Activated CD8-positive, alpha-beta T cell treated with anti-CD3 and anti-CD28 coated beads for 36 hours (primary cell): ENCODE data around the gene PNPLA7. TPM values are rescaled to one million over a fixed set of nuclear protein-coding genes. Genes with fewer than 3 reads are reported as not detected.
A peak's percentile ranks its signal among the peaks of the same experiment; 100 is the strongest.
"Not testable (repeated sequence)": the region's sequence is repeated elsewhere in the genome, so short reads cannot be mapped to it uniquely, and the experiment has no call there.

ENCODE experiments used
- ATAC-seq: fragments of 200-7000 bp; cut with Tn5 transposase; one replicate; pipeline ENCODE4 v1.10.0; 2021; ENCODE audit warnings: mild to moderate bottlenecking, moderate library complexity
- CTCF ChIA-PET: fragments of 350-600 bp; sonication (Branson Sonifier 250); formaldehyde crosslinking; loops from one replicate; lab custom pipeline; 2021; ENCODE audit warnings: antibody characterized with exemption; lab: Charles Lee
- POLR2A ChIA-PET: fragments of 350-600 bp; sonication (Branson Sonifier 250); formaldehyde crosslinking; loops from one replicate; lab custom pipeline; 2021; ENCODE audit warnings: antibody characterized with exemption; lab: Charles Lee
- DNase-seq: peaks from one replicate; pipeline ENCODE4 v3.0.0-alpha.2; 2020
- H3K27ac Mint-ChIP-seq: one replicate; pipeline ENCODE4 v1.8.0; 2021; ENCODE audit warnings: mild to moderate bottlenecking, mixed read lengths
- H3K27me3 Mint-ChIP-seq: one replicate; pipeline ENCODE4 v1.8.0; 2021; ENCODE audit warnings: mixed read lengths
- H3K36me3 Mint-ChIP-seq: one replicate; pipeline ENCODE4 v1.8.0; 2021; ENCODE audit warnings: low read depth, mixed read lengths
- H3K4me1 Mint-ChIP-seq: one replicate; pipeline ENCODE4 v1.8.0; 2021; ENCODE audit warnings: low read depth, mixed read lengths
- H3K4me3 Mint-ChIP-seq: one replicate; pipeline ENCODE4 v1.8.0; 2021; ENCODE audit warnings: mild to moderate bottlenecking, moderate library complexity, mixed read lengths
- H3K9me3 Mint-ChIP-seq: one replicate; pipeline ENCODE4 v1.8.0; 2021; ENCODE audit warnings: mixed read lengths
- CTCF ChIP-seq: fragments of 200-600 bp; IDR thresholded peaks from one replicate; pipeline ENCODE4 v1.8.0; 2022; ENCODE audit warnings: antibody characterized with exemption, mild to moderate bottlenecking
- intact Hi-C: fragments of 100-400 bp; cut with micrococcal nuclease; formaldehyde crosslinking; loops from one replicate; pipeline ENCODE4 v1.10.0; 2022
- total RNA-seq, 2 experiments: library from RNA; stranded (reverse); gene quantifications; one replicate each; pipeline ENCODE4 v1.2.3, GENCODE V29; 2021

The PNPLA7 gene
- total RNA-seq: 1 to 10 TPM; 4.8 to 5.0 TPM

DNA sequence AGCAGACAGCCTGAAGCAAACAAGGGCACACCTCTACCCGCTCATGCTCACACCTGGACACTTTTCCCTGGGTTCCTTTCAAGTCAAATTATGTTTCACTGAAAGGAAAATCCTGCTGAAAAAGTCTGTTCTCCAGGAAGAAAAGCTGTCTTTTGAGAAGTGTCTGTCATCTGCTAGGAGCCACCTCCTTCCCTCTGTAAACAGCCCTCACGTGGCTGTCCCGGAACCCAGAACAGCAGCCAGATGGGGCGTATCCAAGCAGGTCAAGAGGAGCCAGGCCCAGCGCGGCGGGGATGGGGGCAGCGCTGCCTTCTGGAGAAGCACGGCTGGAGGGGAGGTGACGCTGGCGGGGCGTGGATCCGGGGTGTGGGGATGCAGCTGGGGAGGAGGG, at the start of gene PNPLA7:
PNPLA7 (minus strand) TSS at position 172 of the 391 bp plus-strand sequence. CDS start 205 bp downstream, outside the sequence.
- intact Hi-C loops: no loop called here
- H3K27ac Mint-ChIP-seq: peak within 1 kb of the TSS; percentile 71
- no peaks in the 10 kb centered on the region for H3K27me3 Mint-ChIP-seq
- peak; percentile 65 for DNase-seq
- ATAC-seq: peak; percentile 22
- peak within 1 kb of the TSS; percentile 77 for H3K4me3 Mint-ChIP-seq
- CTCF ChIA-PET: no interaction called here
- peaks cover 12% of the 10 kb centered on the region for H3K36me3 Mint-ChIP-seq
- no peaks in the 10 kb centered on the region for H3K9me3 Mint-ChIP-seq
- TF ChIP-seq CTCF: no peak
- H3K4me1 Mint-ChIP-seq: peaks cover 14% of the 10 kb centered on the region
- POLR2A ChIA-PET: no interaction called here

GRCh38 chr9:137598943-137599342, 48.7 kb upstream of the PNPLA7 start:
- ATAC-seq (no peak), DNase-seq (no peak)
- TF ChIP-seq CTCF: no peak
- Mint-ChIP-seq H3K27ac (no peak overlapping the region), H3K36me3 (no peaks in the 10 kb centered on the region), H3K4me1 (peaks cover 8% of the 10 kb centered on the region), H3K4me3 (no peak overlapping the region), H3K9me3 (no peaks in the 10 kb centered on the region), H3K27me3 (no peaks in the 10 kb centered on the region)
- POLR2A ChIA-PET: no interaction called here
- intact Hi-C loops: no loop called here
- CTCF ChIA-PET: no interaction called here

DNA sequence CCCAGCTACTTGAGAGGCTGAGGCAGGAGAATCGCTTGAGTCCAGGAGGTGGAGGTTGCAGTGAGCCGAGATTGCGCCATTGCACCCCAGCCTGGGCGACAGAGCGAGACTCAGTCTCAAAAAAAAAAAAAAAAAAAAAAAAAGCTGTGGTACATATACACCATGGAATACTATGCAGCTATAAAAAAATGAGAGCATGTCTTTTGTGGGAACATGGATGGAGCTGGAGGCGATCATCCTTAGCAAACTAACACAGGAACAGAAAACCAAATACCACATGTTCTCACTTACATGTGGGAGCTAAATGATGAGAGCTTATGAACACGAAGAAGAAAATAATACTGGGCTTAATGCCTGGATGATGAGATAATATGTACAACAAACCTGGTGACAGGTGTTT, 46.4 kb upstream of the PNPLA7 start:
- intact Hi-C loops, H3K9me3 Mint-ChIP-seq, ATAC-seq, POLR2A ChIA-PET, H3K27ac Mint-ChIP-seq, CTCF ChIA-PET, DNase-seq, H3K4me1 Mint-ChIP-seq, H3K36me3 Mint-ChIP-seq, H3K27me3 Mint-ChIP-seq, H3K4me3 Mint-ChIP-seq: not testable (repeated sequence)

DNA sequence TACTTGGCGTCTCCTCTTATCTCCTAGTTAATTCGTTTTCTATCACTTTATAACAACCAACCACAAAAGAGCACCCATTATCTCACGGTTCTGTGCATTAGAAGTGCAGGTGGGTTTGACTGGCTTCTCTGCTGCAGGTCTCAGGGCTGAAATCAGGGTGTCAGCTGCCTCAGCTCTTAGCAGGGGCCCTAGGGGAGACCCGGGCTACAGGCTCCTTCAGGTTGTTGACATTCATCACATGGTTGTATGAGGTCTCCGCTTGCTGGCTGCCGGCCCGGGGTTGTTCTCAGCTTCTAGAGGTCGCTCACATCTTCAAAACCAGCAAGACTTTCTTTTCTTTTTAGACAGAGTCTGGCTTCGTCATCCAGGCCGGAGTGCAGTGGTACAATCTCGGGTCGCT, 43.0 kb upstream of the PNPLA7 start:
- no peak for TF ChIP-seq CTCF
- peaks cover 6% of the 10 kb centered on the region for H3K36me3 Mint-ChIP-seq
- H3K9me3 Mint-ChIP-seq: no peaks in the 10 kb centered on the region
- ChIA-PET POLR2A (interaction anchor here (1.0 to 3.0 kb wide), 2 partner anchors 10 to 274 kb away, joined by 3 to 7 read pairs; no protein-coding TSS in a partner anchor), CTCF (no interaction called here)
- H3K4me1 Mint-ChIP-seq: peaks cover 18% of the 10 kb centered on the region
- DNase-seq: no peak
- no peak overlapping the region for H3K27ac Mint-ChIP-seq
- intact Hi-C loops: no loop called here
- no peak for ATAC-seq
- H3K4me3 Mint-ChIP-seq: no peak overlapping the region
- no peaks in the 10 kb centered on the region for H3K27me3 Mint-ChIP-seq

DNA sequence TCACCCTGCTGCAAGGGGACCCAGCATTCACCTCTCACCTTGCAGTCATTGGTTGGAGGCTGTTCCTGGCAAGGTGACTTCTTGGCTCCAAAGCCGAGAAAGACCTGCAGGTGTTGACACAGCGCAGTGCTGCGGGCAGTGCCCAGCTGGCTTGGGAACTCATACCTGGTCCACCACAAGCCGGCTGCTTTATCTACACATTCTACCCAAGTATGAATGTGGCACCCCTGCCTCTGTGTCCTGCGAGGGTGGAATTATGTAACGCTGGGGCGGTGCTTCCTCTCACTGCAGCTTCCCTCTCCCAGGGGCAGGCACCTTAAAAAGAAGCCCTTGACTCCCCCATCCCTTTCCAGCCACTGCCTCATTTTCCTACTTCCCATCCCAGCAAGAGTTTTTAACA, 42.6 kb upstream of the PNPLA7 start:
- ChIA-PET CTCF (interaction anchor here (1.3 kb wide), 1 partner anchor 12 kb away, joined by 3 read pairs; no protein-coding TSS in a partner anchor), POLR2A (interaction anchor here (1.3 to 3.0 kb wide), 2 partner anchors 11 to 35 kb away, joined by 3 to 7 read pairs; no protein-coding TSS in a partner anchor)
- no peaks in the 10 kb centered on the region for H3K9me3 Mint-ChIP-seq
- H3K27me3 Mint-ChIP-seq: no peaks in the 10 kb centered on the region
- intact Hi-C loops: no loop called here
- peaks cover 10% of the 10 kb centered on the region for H3K36me3 Mint-ChIP-seq
- H3K4me1 Mint-ChIP-seq: peaks cover 22% of the 10 kb centered on the region
- TF ChIP-seq CTCF: no peak
- no peak overlapping the region for H3K4me3 Mint-ChIP-seq
- ATAC-seq (no peak), DNase-seq (no peak)
- no peak overlapping the region for H3K27ac Mint-ChIP-seq
